ENCODE data around the gene KCNN3. TPM values are rescaled to one million over a fixed set of nuclear protein-coding genes. Genes with fewer than 3 reads are reported as not detected.

The KCNN3 gene
- total and polyA plus RNA-seq, 4 donors: 0.47 to 4.9 (median 1.9) TPM

DNA sequence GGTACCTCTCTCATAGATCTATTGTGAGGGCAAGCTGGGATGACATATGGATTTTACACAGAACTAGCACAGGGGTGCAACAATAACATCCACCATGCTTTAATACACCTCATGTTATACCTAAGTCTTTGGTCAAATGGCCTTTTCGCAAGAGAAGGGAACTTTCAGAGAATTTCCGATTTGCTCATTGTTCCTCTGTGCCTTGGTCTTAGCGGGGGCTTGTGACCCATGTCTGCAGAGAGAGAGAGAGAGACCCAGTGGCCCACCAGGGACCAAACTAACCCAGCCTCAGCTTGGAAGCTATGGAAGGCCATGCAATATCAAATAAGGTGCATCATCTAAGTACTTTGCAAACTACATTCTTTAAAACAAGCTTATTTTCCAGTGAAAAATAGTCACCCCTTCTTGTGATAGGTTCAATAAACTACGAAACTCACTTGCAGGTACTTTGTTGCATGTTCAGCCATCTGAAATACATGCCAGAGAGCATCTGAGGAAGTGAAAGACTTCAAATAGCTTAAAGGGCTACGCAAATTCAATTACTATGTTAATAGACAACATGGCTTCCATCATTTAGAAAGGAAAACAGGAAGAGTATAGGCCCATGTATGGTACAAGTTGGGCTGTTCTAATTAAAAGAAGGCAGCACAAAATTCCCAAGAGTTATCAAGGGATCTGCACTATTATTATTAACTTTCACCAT is 100.7 kb downstream of the KCNN3 start:
- Histone ChIP-seq H3K4me1 (ENCODE audit: control insufficient read depth in 5 of 5, insufficient read depth in 5 of 5, low read length in 5 of 5) (no peaks in the 10 kb centered on the region), H3K36me3 (ENCODE audit: control insufficient read depth in 4 of 4, insufficient read depth in 4 of 4, low read length in 4 of 4) (no peaks in the 10 kb centered on the region), H3K27ac (ENCODE audit: low read depth in 1 of 2, low read length in 1 of 2) (no peak overlapping the region), H3K9ac (ENCODE audit: insufficient read depth in 1 of 2, low read length in 2 of 2) (no peak overlapping the region), H3K4me3 (no peak overlapping the region), H3K27me3 (ENCODE audit: control insufficient read depth in 3 of 3, insufficient read depth in 3 of 3, low read length in 2 of 3) (peaks cover 0 to 7% (median 3%) of the 10 kb centered on the region in 3 donors), H3K9me3 (ENCODE audit: control insufficient read depth in 4 of 4, insufficient read depth in 3 of 4, low read length in 3 of 4) (no peaks in the 10 kb centered on the region)
- whole genome bisulfite sequencing, 2 donors: 95 to 98% methylated on average over 5 of the region's 5 CpGs
- DNase-seq: no peak
- TF ChIP-seq CTCF (IDR thresholded peaks at IDR 0.05; ENCODE audit: control extremely low read depth, extremely low read depth): no peak
- ATAC-seq (ENCODE audit: insufficient read depth, low FRiP score): no peak

GRCh38 chr1:154768456-154769125 is 101.5 kb downstream of the KCNN3 start:
- H3K4me3 ChIP-seq: no peak overlapping the region
- 81 to 84% methylated on average over 8 of the region's 8 CpGs for WGBS, 2 donors
- TF ChIP-seq CTCF (IDR thresholded peaks at IDR 0.05; ENCODE audit: control extremely low read depth, extremely low read depth): no peak
- no peak for ATAC-seq (ENCODE audit: insufficient read depth, low FRiP score)
- peaks cover 0 to 11% (median 8%) of the 10 kb centered on the region in 3 donors for H3K27me3 ChIP-seq (ENCODE audit: control insufficient read depth in 3 of 3, insufficient read depth in 3 of 3, low read length in 2 of 3)
- H3K9ac ChIP-seq (ENCODE audit: insufficient read depth in 1 of 2, low read length in 2 of 2): no peak overlapping the region
- no peak overlapping the region for H3K27ac ChIP-seq (ENCODE audit: low read depth in 1 of 2, low read length in 1 of 2)
- H3K36me3 ChIP-seq (ENCODE audit: control insufficient read depth in 4 of 4, insufficient read depth in 4 of 4, low read length in 4 of 4): no peaks in the 10 kb centered on the region
- H3K9me3 ChIP-seq (ENCODE audit: control insufficient read depth in 4 of 4, insufficient read depth in 3 of 4, low read length in 3 of 4): no peaks in the 10 kb centered on the region
- peak in 2 of 3 donors; percentile 65 to 83 for DNase-seq
- H3K4me1 ChIP-seq (ENCODE audit: control insufficient read depth in 5 of 5, insufficient read depth in 5 of 5, low read length in 5 of 5): no peaks in the 10 kb centered on the region

DNA sequence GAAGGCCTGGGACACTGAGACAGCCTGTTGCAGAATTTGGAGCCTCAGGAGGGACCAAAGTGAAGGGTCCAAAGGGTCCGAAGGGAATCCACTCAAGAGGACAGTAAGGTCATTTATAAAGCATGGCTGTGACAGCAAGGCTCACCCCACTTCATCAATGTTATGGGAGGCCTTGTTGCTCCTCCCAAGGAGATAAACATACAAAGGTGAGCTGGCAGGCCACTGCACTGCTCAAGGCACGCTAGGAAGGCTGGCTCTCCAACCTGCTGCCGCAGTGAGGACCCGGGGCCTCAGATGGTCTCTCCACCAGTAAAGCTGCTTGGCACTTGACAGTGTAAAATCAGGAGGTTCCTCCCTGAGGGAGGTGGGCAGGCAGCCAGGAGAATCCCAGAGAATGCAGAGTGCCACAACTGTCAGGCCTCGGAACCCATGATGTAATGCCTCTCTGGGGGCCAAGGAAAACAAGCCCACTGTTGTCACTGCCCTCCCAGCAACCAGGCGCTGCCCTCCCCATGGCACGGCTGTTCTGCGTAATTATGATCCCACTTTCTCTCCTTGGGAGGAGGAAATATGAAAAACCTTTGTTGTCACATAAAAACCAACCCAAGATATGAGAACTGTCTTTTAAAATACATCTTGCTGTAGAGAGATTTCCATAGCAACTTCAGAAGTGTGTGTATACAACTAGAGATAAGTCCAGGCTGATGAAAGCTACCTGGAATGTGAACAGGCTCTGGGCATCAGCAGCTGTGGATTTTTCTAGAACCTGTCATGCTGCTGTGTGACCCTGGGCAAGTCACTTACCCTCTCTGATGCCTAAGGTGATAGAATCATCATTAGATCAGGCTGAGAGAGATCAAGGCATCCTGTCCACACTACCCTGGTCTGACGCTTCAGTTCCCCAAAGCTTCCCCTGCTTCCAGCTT is 102.5 kb downstream of the KCNN3 start:
- H3K4me3 ChIP-seq: no peak overlapping the region
- no peaks in the 10 kb centered on the region for H3K36me3 ChIP-seq (ENCODE audit: control insufficient read depth in 4 of 4, insufficient read depth in 4 of 4, low read length in 4 of 4)
- no peak for ATAC-seq (ENCODE audit: insufficient read depth, low FRiP score)
- no peak for TF ChIP-seq CTCF (IDR thresholded peaks at IDR 0.05; ENCODE audit: control extremely low read depth, extremely low read depth)
- H3K9me3 ChIP-seq (ENCODE audit: control insufficient read depth in 4 of 4, insufficient read depth in 3 of 4, low read length in 3 of 4): no peaks in the 10 kb centered on the region
- DNase-seq: peak in 2 of 3 donors; percentile 36 to 37
- 73 to 84% methylated on average over 9 of the region's 9 CpGs for WGBS, 2 donors
- peaks cover 0 to 18% (median 8%) of the 10 kb centered on the region in 3 donors for H3K27me3 ChIP-seq (ENCODE audit: control insufficient read depth in 3 of 3, insufficient read depth in 3 of 3, low read length in 2 of 3)
- peak overlapping the region in 1 of 2 donors; percentile 1 for H3K27ac ChIP-seq (ENCODE audit: low read depth in 1 of 2, low read length in 1 of 2)
- no peak overlapping the region for H3K9ac ChIP-seq (ENCODE audit: insufficient read depth in 1 of 2, low read length in 2 of 2)
- no peaks in the 10 kb centered on the region for H3K4me1 ChIP-seq (ENCODE audit: control insufficient read depth in 5 of 5, insufficient read depth in 5 of 5, low read length in 5 of 5)

Data from lung (tissue), 12 donors.